Gastroesophageal sphincter (tissue), 3 donors: Measurements from ENCODE around the gene SEZ6L.

ENCODE experiments used
- POLR2A ChIP-seq, 2 donors: fragments of 450-650 bp; IDR thresholded peaks; one replicate each; pipeline ENCODE4 v1.6.1; 2017; ENCODE audit warnings: antibody characterized with exemption in 2 of 2, mild to moderate bottlenecking in 2 of 2, moderate library complexity in 1 of 2
- TF ChIP-seq, protein P1 (sequence below), 4 experiments: fragments of 200-600 bp in 2 of 4; fragments of 450-650 bp in 2 of 4; sonication (generic) in 1 of 4; IDR thresholded peaks; one replicate each; pipeline ENCODE4 v1.5.1; 2017 to 2019; ENCODE audit warnings: antibody characterized with exemption in 4 of 4, mild to moderate bottlenecking in 2 of 4, moderate library complexity in 2 of 4

DNA sequence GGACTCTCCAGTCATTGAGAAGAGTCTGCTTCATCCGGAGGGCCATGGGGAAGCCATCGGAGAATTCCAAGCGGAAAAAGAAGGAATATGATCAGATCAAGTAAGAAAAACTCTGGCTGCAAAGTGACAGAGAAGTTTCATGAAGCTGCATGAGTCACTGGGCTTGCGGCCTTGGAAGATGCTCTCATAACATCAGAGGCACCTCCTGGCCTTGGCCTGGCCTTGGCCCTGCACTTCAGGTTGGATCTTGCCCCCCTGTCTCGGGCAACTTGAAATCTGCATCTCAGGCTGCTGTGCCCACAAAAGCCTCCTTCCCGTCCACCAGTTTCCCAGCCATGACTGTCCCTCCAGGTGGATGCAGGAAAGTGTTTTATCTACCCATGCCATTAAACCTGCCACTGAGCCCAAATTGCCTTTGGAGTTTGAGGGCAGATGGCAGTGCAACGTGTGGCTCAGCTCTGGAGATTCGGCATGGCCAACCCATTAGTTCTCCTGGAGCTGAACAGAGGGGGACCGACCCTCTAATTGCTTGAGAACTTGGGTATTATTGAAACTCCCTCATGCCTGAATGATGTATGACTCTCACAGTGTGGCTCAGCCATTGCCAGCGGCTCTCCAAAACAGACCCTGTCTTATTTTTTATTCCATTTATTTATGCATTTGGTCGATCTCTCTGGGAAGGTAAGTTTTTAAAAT lies 66.7 kb downstream of the SEZ6L start:
- TF ChIP-seq, protein P1, sequence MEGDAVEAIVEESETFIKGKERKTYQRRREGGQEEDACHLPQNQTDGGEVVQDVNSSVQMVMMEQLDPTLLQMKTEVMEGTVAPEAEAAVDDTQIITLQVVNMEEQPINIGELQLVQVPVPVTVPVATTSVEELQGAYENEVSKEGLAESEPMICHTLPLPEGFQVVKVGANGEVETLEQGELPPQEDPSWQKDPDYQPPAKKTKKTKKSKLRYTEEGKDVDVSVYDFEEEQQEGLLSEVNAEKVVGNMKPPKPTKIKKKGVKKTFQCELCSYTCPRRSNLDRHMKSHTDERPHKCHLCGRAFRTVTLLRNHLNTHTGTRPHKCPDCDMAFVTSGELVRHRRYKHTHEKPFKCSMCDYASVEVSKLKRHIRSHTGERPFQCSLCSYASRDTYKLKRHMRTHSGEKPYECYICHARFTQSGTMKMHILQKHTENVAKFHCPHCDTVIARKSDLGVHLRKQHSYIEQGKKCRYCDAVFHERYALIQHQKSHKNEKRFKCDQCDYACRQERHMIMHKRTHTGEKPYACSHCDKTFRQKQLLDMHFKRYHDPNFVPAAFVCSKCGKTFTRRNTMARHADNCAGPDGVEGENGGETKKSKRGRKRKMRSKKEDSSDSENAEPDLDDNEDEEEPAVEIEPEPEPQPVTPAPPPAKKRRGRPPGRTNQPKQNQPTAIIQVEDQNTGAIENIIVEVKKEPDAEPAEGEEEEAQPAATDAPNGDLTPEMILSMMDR (IDR thresholded peaks at IDR 0.05): no peak
- TF ChIP-seq POLR2A (IDR thresholded peaks at IDR 0.05): no peak
